ENCODE results near the gene PDCL2. TPM values are rescaled to one million over a fixed set of nuclear protein-coding genes. Genes with fewer than 3 reads are reported as not detected.

The PDCL2 gene
- total and polyA plus RNA-seq, 9 of the 15 experiments (the other 6 are each of a cell fraction or from before 2014, with no cell fraction given) = 0.62 to 2.5 (median 1.2) TPM

GRCh38 chr4:55635741-55636655 is 44.0 kb upstream of the PDCL2 start, which contains the start of gene NMU (continued):
- TF ChIP-seq, protein P1, sequence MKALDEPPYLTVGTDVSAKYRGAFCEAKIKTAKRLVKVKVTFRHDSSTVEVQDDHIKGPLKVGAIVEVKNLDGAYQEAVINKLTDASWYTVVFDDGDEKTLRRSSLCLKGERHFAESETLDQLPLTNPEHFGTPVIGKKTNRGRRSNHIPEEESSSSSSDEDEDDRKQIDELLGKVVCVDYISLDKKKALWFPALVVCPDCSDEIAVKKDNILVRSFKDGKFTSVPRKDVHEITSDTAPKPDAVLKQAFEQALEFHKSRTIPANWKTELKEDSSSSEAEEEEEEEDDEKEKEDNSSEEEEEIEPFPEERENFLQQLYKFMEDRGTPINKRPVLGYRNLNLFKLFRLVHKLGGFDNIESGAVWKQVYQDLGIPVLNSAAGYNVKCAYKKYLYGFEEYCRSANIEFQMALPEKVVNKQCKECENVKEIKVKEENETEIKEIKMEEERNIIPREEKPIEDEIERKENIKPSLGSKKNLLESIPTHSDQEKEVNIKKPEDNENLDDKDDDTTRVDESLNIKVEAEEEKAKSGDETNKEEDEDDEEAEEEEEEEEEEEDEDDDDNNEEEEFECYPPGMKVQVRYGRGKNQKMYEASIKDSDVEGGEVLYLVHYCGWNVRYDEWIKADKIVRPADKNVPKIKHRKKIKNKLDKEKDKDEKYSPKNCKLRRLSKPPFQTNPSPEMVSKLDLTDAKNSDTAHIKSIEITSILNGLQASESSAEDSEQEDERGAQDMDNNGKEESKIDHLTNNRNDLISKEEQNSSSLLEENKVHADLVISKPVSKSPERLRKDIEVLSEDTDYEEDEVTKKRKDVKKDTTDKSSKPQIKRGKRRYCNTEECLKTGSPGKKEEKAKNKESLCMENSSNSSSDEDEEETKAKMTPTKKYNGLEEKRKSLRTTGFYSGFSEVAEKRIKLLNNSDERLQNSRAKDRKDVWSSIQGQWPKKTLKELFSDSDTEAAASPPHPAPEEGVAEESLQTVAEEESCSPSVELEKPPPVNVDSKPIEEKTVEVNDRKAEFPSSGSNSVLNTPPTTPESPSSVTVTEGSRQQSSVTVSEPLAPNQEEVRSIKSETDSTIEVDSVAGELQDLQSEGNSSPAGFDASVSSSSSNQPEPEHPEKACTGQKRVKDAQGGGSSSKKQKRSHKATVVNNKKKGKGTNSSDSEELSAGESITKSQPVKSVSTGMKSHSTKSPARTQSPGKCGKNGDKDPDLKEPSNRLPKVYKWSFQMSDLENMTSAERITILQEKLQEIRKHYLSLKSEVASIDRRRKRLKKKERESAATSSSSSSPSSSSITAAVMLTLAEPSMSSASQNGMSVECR (CRISPR knock-in tag; IDR thresholded peaks at IDR 0.05) = 0 out of 2 replicates have a peak, but pooled peaks have one; percentile 17
- TF ChIP-seq KLF16 (IDR thresholded peaks at IDR 0.05) = no peak
- TF ChIP-seq CHD2 (IDR thresholded peaks at IDR 0.05; ENCODE audit: low read depth, low read length) = no peak; the same call in 1 of the 2 replicates
- TF ChIP-seq CREM (IDR thresholded peaks at IDR 0.05; ENCODE audit: low read depth) = peak; percentile 76
- TF ChIP-seq RAD21 (CRISPR knock-in tag; conservative IDR thresholded peaks at IDR 0.05 in 1 of 2, IDR thresholded peaks at IDR 0.05 in 1 of 2) = peak; percentile 17 to 43; a peak in 3 of 4 replicates
- no peak for TF ChIP-seq ZNF324 (CRISPR knock-in tag; IDR thresholded peaks at IDR 0.05)
- TF ChIP-seq ZNF551 (CRISPR knock-in tag; IDR thresholded peaks at IDR 0.05) = no peak
- no peak for TF ChIP-seq PTRF (tag; IDR thresholded peaks at IDR 0.05)
- peak; percentile 7; the same call in 1 of the 2 replicates for TF ChIP-seq BHLHE40 (IDR thresholded peaks at IDR 0.05; ENCODE audit: low read length)
- no peak for TF ChIP-seq CBFA2T3 (IDR thresholded peaks at IDR 0.05)
- no peak for TF ChIP-seq NCOA2 (IDR thresholded peaks at IDR 0.05; ENCODE audit: partially characterized antibody in 2 of 2)
- TF ChIP-seq RBM15 (IDR thresholded peaks at IDR 0.05; ENCODE audit: insufficient read depth, low read length) = no peak
- TF ChIP-seq MTA2 (IDR thresholded peaks at IDR 0.05; ENCODE audit: low read depth) = no peak
- no peak for TF ChIP-seq HEY1 (CRISPR knock-in tag; IDR thresholded peaks at IDR 0.05; ENCODE audit: borderline replicate concordance)
- no peak for TF ChIP-seq HDAC2 (IDR thresholded peaks at IDR 0.05)
- TF ChIP-seq TCF3 (CRISPR knock-in tag; IDR thresholded peaks at IDR 0.05) = no peak
- no peak for TF ChIP-seq HIVEP1 (CRISPR knock-in tag; IDR thresholded peaks at IDR 0.05)
- peak in 1 of 2 experiments; percentile 72; a peak in 2 of 4 replicates for TF ChIP-seq HDAC1 (IDR thresholded peaks at IDR 0.05)
- TF ChIP-seq FUS (optimal IDR thresholded peaks at IDR 0.05; ENCODE audit: low read depth, low read length) = peak; percentile 51
- TF ChIP-seq, protein P2, sequence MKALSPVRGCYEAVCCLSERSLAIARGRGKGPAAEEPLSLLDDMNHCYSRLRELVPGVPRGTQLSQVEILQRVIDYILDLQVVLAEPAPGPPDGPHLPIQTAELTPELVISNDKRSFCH (CRISPR knock-in tag; IDR thresholded peaks at IDR 0.05) = no peak
- TF ChIP-seq, protein P2 (tag; IDR thresholded peaks at IDR 0.05) = no peak
- TF ChIP-seq ELK1 (CRISPR knock-in tag; IDR thresholded peaks at IDR 0.05) = 0 out of 2 replicates have a peak, but pooled peaks have one; percentile 51

Measured in K562 (cell line).